Measurements from ENCODE around the gene GSC.

GRCh38 chr14:94762431-94762830 is 7.5 kb downstream of the GSC start:
- no peak for TF ChIP-seq HDAC2 (IDR thresholded peaks at IDR 0.05)
- no peak for TF ChIP-seq GABPA (IDR thresholded peaks at IDR 0.05; ENCODE audit: low read depth)
- TF ChIP-seq EP300 (IDR thresholded peaks at IDR 0.05; ENCODE audit: borderline replicate concordance in 1 of 2, control insufficient read depth in 1 of 2, low read depth in 2 of 2, low read length in 2 of 2), result no peak
- TF ChIP-seq MAX (IDR thresholded peaks at IDR 0.05; ENCODE audit: low read depth, low read length), result no peak
- TF ChIP-seq ELK1 (IDR thresholded peaks at IDR 0.05; ENCODE audit: low read depth, low read length), result no peak
- no peak for TF ChIP-seq CTCF (IDR thresholded peaks at IDR 0.05 in 2 of 3, conservative IDR thresholded peaks at IDR 0.05 in 1 of 3; ENCODE audit: control insufficient read depth in 2 of 3, extremely low read depth in 1 of 3, insufficient read depth in 1 of 3, low read depth in 3 of 3, low read length in 3 of 3)
- TF ChIP-seq CEBPZ (IDR thresholded peaks at IDR 0.05; ENCODE audit: low read depth, low read length), result no peak
- no peak for TF ChIP-seq NR2C2 (IDR thresholded peaks at IDR 0.05; ENCODE audit: borderline replicate concordance, control insufficient read depth, insufficient read length, low read depth)
